Measurements from ENCODE around the gene NFXL1. TPM values are rescaled to one million over a fixed set of nuclear protein-coding genes. Genes with fewer than 3 reads are reported as not detected.
A peak's percentile ranks its signal among the peaks of the same experiment; 100 is the strongest.
"Not testable (repeated sequence)": the region's sequence is repeated elsewhere in the genome, so short reads cannot be mapped to it uniquely, and the experiment has no call there.

NFXL1 gene
- total RNA-seq, 2 experiments from 2014 or later, result 9.5 to 9.8 TPM

DNA sequence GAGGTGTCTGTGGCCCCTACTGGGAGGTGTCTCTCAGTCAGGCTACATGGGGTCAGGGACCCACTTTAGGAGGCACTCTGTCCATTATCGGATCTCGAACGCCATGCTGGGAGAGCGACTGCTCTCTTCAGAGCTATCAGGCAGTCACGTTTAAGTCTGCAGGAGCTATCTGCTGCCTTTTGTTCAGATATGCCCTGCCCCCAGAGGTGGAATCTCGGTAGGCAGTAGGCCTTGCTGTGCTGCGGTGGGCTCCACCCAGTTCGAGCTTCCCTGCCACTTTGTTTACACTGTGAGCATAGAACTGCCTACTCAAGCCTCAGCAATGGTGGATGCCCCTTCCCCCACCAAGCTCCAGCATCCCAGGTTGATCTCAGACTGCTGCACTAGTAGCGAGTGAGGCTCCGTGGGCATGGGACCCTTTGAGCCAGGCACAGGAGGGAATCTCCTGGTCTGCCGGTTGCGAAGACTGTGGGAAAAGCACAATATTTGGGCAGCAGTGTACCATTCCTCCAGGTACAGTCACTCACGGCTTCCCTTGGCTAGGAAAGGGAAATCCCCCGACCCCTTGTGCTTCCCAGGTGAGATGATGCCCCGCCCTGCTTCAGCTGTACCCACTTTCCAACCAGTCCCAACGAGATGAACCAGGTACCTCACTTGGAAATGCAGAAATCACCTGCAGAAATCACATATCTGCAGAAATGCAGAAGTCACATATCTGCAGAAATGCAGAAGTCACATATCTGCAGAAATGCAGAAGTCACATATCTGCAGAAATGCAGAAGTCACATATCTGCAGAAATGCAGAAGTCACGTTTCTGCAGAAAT, 8.3 kb upstream of the NFXL1 start:
- H3K27me3 Mint-ChIP-seq, result peaks cover 26% of the 10 kb centered on the region
- POLR2A ChIA-PET; H3K27ac Mint-ChIP-seq; DNase-seq; H3K4me3 Mint-ChIP-seq; H3K36me3 Mint-ChIP-seq (ENCODE audit: low read depth); H3K4me1 Mint-ChIP-seq: not testable (repeated sequence)
- peaks cover 11% of the 10 kb centered on the region for H3K9me3 Mint-ChIP-seq
- CTCF ChIA-PET, result interaction anchor here (0.6 kb wide), 1 partner anchor 219 kb away, joined by 3 read pairs; no protein-coding TSS in a partner anchor

DNA sequence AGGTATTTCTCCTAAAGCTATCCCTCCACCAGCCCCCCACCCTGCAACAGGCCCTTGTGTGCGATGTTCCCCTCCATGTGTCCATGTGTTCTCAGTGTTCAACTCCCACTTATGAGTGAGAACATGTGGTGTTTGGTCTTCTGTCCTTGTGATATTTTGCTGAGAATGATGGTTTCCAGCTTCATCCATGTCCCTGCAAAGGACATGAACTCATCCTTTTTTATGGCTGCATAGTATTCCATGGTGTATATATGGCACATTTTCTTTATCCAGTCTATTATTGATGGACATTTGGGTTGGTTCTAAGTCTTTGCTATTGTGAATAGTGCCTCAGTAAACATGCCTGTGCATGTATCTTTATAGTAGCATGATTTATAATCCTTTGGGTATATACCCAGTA, 2.8 kb upstream of the NFXL1 start:
- H3K36me3 Mint-ChIP-seq (ENCODE audit: low read depth); POLR2A ChIA-PET; H3K4me3 Mint-ChIP-seq; H3K27ac Mint-ChIP-seq; DNase-seq: not testable (repeated sequence)
- CTCF ChIA-PET, result interaction anchor here (1.6 kb wide), 1 partner anchor 8 kb away, joined by 7 read pairs; no protein-coding TSS in a partner anchor
- Mint-ChIP-seq H3K9me3 (peaks cover 11% of the 10 kb centered on the region), H3K27me3 (peaks cover 16% of the 10 kb centered on the region), H3K4me1 (peaks cover 20% of the 10 kb centered on the region)

DNA sequence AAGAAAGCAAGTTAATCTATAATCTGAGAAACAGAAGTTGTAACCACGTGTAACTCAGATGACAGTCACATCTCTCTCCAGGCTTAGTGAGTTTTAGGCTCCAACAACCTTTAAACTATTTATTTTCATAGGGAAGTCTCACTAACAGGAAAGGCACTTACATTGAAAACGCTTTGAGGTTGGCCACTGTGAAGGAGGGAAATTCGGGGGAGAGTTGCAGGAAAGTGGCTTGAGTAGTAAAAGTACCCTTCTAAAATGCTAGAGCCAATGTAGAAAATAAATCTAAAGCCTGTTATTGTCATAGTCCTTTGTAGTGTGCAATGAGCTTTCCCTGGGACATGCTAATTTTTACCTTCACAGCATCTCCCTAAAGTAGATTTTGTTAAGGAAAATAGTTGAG, 995 bp upstream of the NFXL1 start:
- peak overlapping the region; percentile 82 for H3K4me3 Mint-ChIP-seq
- no peak for DNase-seq
- no peak overlapping the region for H3K27ac Mint-ChIP-seq
- H3K9me3 Mint-ChIP-seq, result peaks cover 11% of the 10 kb centered on the region
- peaks cover 20% of the 10 kb centered on the region for H3K36me3 Mint-ChIP-seq (ENCODE audit: low read depth)
- H3K4me1 Mint-ChIP-seq, result peaks cover 32% of the 10 kb centered on the region
- ChIA-PET POLR2A (interaction anchor here (0.9 to 1.7 kb wide), 4 partner anchors 9 to 223 kb away, joined by 3 to 11 read pairs (median 4); no protein-coding TSS in a partner anchor), CTCF (interaction anchor here (1.4 kb wide), 1 partner anchor 10 kb away, joined by 3 read pairs; no protein-coding TSS in a partner anchor)
- peaks cover 6% of the 10 kb centered on the region for H3K27me3 Mint-ChIP-seq

DNA sequence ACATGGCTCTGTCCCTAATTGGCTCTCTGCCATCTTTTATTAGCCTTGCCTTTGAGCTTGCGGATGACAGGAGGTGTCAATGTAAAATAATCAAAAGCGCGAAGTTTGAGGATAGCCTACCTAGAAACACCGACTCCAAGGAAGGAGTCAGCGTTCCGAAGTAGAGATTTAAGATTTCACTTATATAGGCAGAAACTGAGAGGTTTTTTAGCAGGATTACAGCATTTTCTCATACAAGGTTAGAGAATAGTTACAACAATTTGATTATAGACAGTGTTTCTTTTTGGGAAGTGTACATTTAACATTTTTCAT, 499 bp upstream of the NFXL1 start:
- Mint-ChIP-seq H3K27me3 (peaks cover 3% of the 10 kb centered on the region), H3K36me3 (ENCODE audit: low read depth) (peaks cover 24% of the 10 kb centered on the region), H3K4me1 (peaks cover 33% of the 10 kb centered on the region), H3K27ac (peak overlapping the region; percentile 28), H3K9me3 (peaks cover 11% of the 10 kb centered on the region), H3K4me3 (peak overlapping the region; percentile 82)
- DNase-seq, result no peak
- ChIA-PET POLR2A (interaction anchor here (0.6 to 1.7 kb wide), 7 partner anchors 9 to 452 kb away, joined by 3 to 11 read pairs (median 3); partner anchors contain the start of gene COMMD8), CTCF (interaction anchor here (1.4 kb wide), 1 partner anchor 11 kb away, joined by 3 read pairs; no protein-coding TSS in a partner anchor)

DNA sequence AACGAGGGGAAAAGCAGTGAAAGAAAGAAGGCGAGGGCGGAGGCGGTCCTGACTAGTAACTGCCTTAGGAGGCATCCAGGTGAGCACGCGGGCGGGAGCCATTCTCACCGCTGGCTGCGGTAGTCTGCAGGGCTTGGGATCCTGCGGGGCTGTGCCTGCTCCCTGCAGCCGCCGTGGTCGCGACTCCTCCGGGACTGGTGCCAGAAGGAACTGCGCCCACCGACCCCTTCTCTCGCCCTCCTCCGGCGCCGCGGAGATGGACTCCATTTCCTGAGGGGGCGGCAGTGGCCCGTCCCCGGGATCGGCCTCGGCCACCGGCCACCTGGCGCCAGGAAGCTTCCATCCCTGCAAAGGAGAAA, 543 bp downstream of the NFXL1 start:
- DNase-seq, result peak; percentile 31
- CTCF ChIA-PET, result interaction anchor here (1.1 to 1.4 kb wide), 2 partner anchors 10 to 12 kb away, joined by 3 to 4 read pairs; no protein-coding TSS in a partner anchor
- Mint-ChIP-seq H3K4me3 (peak overlapping the region; percentile 82), H3K9me3 (peaks cover 7% of the 10 kb centered on the region), H3K4me1 (peaks cover 37% of the 10 kb centered on the region), H3K27ac (peak overlapping the region; percentile 88), H3K36me3 (ENCODE audit: low read depth) (peaks cover 27% of the 10 kb centered on the region), H3K27me3 (peaks cover 2% of the 10 kb centered on the region)
- POLR2A ChIA-PET, result interaction anchor here (0.6 to 1.7 kb wide), 3 partner anchors 12 to 224 kb away, joined by 3 to 11 read pairs (median 5); no protein-coding TSS in a partner anchor

- POLR2A ChIA-PET, result no interaction called here
- peaks cover 37% of the 10 kb centered on the region for H3K4me1 Mint-ChIP-seq
Observed at GRCh38 chr4:47913330-47913729, 1.1 kb downstream of the NFXL1 start.

DNA sequence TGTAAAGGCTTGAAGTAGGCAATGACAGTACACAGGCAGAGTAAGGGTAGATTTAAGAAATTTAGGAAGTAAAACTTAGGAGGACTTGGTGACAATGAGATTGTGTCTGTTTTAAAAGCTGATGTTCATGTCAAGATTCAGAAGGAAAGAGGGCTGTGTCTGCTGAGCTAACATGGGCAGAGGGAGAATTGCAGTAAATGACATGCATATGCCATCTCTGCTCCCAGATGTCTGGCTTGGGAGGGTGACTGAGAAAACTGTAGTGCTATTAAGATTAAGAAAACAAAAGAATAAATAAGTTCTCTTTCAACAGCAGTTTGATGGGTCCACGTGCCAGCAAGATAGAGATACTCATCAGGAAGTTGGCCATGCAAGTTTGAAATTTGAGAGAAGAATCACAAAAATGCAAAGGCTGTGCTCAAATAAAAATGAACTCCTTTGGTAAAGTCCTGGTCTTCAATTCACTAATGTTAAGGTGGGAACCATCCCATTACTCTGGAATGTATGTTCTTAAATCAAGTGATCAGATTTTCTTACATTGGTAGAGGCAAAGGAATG, 7.2 kb downstream of the NFXL1 start:
- ChIA-PET CTCF (interaction anchor here (1.4 kb wide), 1 partner anchor 69 kb away, joined by 3 read pairs; the partner anchor contains the start of gene CORIN), POLR2A (interaction anchor here (1.8 kb wide), 1 partner anchor 8 kb away, joined by 4 read pairs; the partner anchor contains the start of gene NFXL1)
- Mint-ChIP-seq H3K27ac (no peak overlapping the region), H3K4me3 (no peak overlapping the region), H3K9me3 (no peaks in the 10 kb centered on the region), H3K27me3 (no peaks in the 10 kb centered on the region), H3K36me3 (ENCODE audit: low read depth) (peaks cover 44% of the 10 kb centered on the region), H3K4me1 (peaks cover 17% of the 10 kb centered on the region)
- DNase-seq, result no peak

More at GRCh38 chr4:47913330-47913729, 1.1 kb downstream of the NFXL1 start:
- CTCF ChIA-PET, result interaction anchor here (1.1 to 1.3 kb wide), 2 partner anchors 9 to 20 kb away, joined by 4 to 5 read pairs; no protein-coding TSS in a partner anchor
- no peak for DNase-seq
- Mint-ChIP-seq H3K27ac (peak overlapping the region; percentile 88), H3K4me3 (peak overlapping the region; percentile 82), H3K27me3 (no peaks in the 10 kb centered on the region), H3K9me3 (peaks cover 2% of the 10 kb centered on the region), H3K36me3 (ENCODE audit: low read depth) (peaks cover 31% of the 10 kb centered on the region)

DNA sequence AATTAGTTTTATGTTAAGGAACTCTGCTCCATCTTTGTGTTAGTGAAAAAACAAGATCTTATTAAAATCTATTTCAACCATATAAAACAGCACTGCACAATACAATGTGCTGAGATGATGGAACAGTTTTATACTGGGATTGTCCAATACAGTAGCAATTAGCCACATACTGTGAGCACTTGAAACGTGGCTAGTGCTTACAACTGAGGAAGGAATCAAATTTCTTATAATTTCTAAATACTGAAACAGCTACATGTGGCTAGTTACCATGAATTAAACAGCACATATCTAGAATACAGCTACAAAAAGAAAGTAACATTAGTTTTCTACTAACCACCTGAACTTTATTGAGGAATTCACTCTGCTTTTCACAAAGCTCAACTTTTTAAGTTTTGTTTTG, 14.7 kb downstream of the NFXL1 start:
- no peaks in the 10 kb centered on the region for H3K27me3 Mint-ChIP-seq
- no peak overlapping the region for H3K4me3 Mint-ChIP-seq
- H3K27ac Mint-ChIP-seq, result no peak overlapping the region
- peaks cover 52% of the 10 kb centered on the region for H3K36me3 Mint-ChIP-seq (ENCODE audit: low read depth)
- POLR2A ChIA-PET, result interaction anchor here (1.1 kb wide), 1 partner anchor 15 kb away, joined by 3 read pairs; the partner anchor contains the start of gene NFXL1
- CTCF ChIA-PET, result no interaction called here
- no peaks in the 10 kb centered on the region for H3K4me1 Mint-ChIP-seq
- no peak for DNase-seq
- H3K9me3 Mint-ChIP-seq, result no peaks in the 10 kb centered on the region

DNA sequence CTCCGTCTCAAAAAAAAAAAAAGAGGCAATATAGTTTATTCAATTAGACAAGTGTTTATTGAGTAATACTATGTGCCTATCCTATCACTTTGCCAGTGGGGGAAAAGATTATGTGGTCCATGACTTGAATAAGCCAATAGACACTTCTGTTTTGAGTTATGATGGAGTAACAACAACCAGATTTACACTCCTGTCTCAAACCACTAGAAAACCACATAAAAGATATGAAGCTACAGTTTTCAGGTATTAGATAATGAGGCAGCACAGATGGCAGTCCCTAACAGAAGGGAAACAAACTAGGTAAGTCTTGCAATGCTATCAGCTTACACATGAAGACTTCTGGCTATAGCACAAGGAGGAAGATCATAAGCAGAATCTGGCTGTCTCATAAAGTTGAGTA, 22.5 kb downstream of the NFXL1 start:
- Mint-ChIP-seq H3K36me3 (ENCODE audit: low read depth) (peaks cover 63% of the 10 kb centered on the region), H3K9me3 (no peaks in the 10 kb centered on the region), H3K27ac (no peak overlapping the region), H3K4me1 (peaks cover 5% of the 10 kb centered on the region), H3K4me3 (no peak overlapping the region), H3K27me3 (no peaks in the 10 kb centered on the region)
- ChIA-PET POLR2A (interaction anchor here (1.0 kb wide), 1 partner anchor 242 kb away, joined by 3 read pairs; the partner anchor contains the start of gene TXK), CTCF (interaction anchor here (1.5 kb wide), 1 partner anchor 55 kb away, joined by 5 read pairs; no protein-coding TSS in a partner anchor)
- DNase-seq, result no peak

DNA sequence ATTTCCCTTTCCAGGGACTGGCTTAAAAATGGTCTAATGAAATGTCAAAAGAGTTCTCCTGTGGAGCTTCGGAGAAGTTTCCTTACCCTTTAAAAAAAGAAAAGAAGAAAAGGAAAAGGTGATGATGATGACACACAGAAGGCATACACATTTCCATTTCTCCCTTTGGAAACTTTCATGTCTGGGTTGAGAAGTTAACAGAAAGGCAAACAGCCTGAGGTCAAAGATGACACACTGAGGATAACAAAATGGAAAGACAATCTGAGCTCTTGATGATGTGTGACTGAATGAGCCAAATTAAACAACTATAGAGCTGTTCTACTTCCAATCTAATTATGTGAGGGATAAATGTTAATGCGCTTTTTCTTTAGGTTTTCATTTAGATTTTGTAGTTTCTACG, 32.2 kb downstream of the NFXL1 start:
- POLR2A ChIA-PET, result no interaction called here
- no peak overlapping the region for H3K4me3 Mint-ChIP-seq
- no peaks in the 10 kb centered on the region for H3K9me3 Mint-ChIP-seq
- peaks cover 37% of the 10 kb centered on the region for H3K36me3 Mint-ChIP-seq (ENCODE audit: low read depth)
- DNase-seq, result no peak
- no peaks in the 10 kb centered on the region for H3K27me3 Mint-ChIP-seq
- CTCF ChIA-PET, result no interaction called here
- H3K27ac Mint-ChIP-seq, result no peak overlapping the region
- no peaks in the 10 kb centered on the region for H3K4me1 Mint-ChIP-seq

DNA sequence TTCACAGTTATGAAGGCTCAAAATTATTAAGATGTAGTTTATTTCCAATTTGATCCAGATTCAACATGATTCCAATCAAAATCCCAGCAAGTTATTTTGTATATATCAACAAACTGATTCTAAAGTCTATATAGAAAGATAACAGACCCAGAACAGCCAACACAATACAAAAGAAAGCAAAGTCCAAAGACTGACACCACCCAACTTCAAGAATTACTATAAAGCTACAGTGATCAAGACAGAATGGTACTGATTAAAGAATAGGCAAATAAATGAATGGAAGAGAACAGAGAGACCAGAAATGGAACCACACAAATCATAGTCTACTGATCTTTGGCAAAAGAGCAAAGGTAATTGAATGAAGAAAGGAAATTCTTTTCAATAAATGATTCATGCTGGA, 34.9 kb downstream of the NFXL1 start:
- no peak overlapping the region for H3K27ac Mint-ChIP-seq
- no peak for DNase-seq
- peaks cover 2% of the 10 kb centered on the region for H3K4me1 Mint-ChIP-seq
- H3K27me3 Mint-ChIP-seq, result no peaks in the 10 kb centered on the region
- no peak overlapping the region for H3K4me3 Mint-ChIP-seq
- ChIA-PET POLR2A (no interaction called here), CTCF (no interaction called here)
- peaks cover 49% of the 10 kb centered on the region for H3K36me3 Mint-ChIP-seq (ENCODE audit: low read depth)
- H3K9me3 Mint-ChIP-seq, result no peaks in the 10 kb centered on the region

DNA sequence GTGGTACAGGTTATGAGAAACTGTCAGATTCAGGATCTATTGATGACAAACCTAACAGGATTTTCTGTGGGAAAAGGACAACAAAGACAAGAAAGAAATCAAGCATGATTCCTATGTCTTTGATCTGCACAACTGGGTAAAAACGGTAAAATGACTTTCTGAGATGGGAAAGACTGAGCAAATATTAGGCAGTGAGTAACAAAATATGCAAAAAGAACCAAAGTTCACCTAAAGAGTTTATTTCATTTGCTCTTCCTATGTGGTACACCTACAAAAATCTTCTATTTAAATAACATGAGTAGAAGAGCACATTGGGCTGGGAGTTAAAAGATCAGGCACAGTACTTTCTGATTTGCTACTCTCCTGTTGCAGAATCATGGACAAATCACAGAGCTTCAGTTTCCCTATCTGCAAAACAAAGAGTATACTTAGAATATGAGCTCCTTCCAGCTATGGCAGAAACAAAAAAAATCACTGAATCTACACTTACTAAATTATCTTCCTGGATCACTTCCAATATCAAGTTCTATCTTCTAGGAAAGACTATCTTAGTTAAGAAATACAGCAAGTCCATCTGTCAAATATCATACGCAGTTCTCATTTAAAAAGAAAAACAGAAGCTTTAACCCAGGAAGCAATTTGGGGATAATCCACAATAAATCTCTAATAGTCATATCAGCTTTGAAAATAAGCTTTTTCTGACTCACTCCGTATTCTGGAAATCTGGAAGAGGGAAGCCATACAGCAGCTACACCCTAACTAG, 37.4 kb downstream of the NFXL1 start:
- Mint-ChIP-seq H3K27ac (no peak overlapping the region), H3K4me3 (no peak overlapping the region), H3K4me1 (peaks cover 9% of the 10 kb centered on the region), H3K9me3 (no peaks in the 10 kb centered on the region), H3K27me3 (no peaks in the 10 kb centered on the region), H3K36me3 (ENCODE audit: low read depth) (peaks cover 49% of the 10 kb centered on the region)
- DNase-seq, result no peak
- CTCF ChIA-PET, result no interaction called here
- POLR2A ChIA-PET, result interaction anchor here (1.0 kb wide), 1 partner anchor 33 kb away, joined by 3 read pairs; no protein-coding TSS in a partner anchor
